B cell (primary cell): ENCODE results near the gene CD101. TPM values are rescaled to one million over a fixed set of nuclear protein-coding genes. Genes with fewer than 3 reads are reported as not detected.

Experiments used
- ATAC-seq: fragments of 200-7000 bp; cut with Tn5 transposase; one replicate; pipeline ENCODE4 v1.10.0; 2021; ENCODE audit warnings: low read depth, mild to moderate bottlenecking, moderate number of reproducible peaks, moderate library complexity
- CTCF ChIA-PET: fragments of 350-600 bp; sonication (Branson Sonifier 250); formaldehyde crosslinking; loops from one replicate; lab custom pipeline; 2021; ENCODE audit warnings: antibody characterized with exemption, inconsistent platforms; lab: Charles Lee
- POLR2A ChIA-PET: fragments of 350-600 bp; sonication (Branson Sonifier 250); formaldehyde crosslinking; loops from one replicate; lab custom pipeline; 2021; ENCODE audit warnings: antibody characterized with exemption; lab: Charles Lee
- DNase-seq: peaks from one replicate; pipeline ENCODE4 v3.0.0; 2013
- H2AFZ ChIP-seq: 2 replicates; pipeline ENCODE4 v1.6.1; 2012; ENCODE audit warnings: mild to moderate bottlenecking, low read depth, low read length; ENCODE audit not compliant: insufficient read depth, poor library complexity, severe bottlenecking
- H3K27ac ChIP-seq, 2 donors: 1 replicate in 1 of 2; 2 replicates in 1 of 2; pipeline ENCODE4 v1.5.1; 2012 to 2013; ENCODE audit warnings: low read length in 2 of 2, mild to moderate bottlenecking in 2 of 2, moderate library complexity in 1 of 2
- H3K27me3 ChIP-seq, 4 experiments: fragments of 200-600 bp in 1 of 4; sonication (generic) in 1 of 4; replicated peaks in 1 of 4; 1 replicate in 2 of 4; 2 replicates in 2 of 4; pipeline versions ENCODE4 v1.6.1 to v1.7.0; 2013 to 2016; ENCODE audit warnings: low read length in 3 of 4, mild to moderate bottlenecking in 2 of 4, mixed read lengths in 1 of 4, moderate library complexity in 1 of 4; ENCODE audit not compliant: insufficient read depth in 4 of 4, control insufficient read depth in 3 of 4; ENCODE audit errors: control extremely low read depth in 1 of 4
- H3K36me3 ChIP-seq, 2 experiments: replicated peaks in 1 of 2; 1 replicate in 1 of 2; 2 replicates in 1 of 2; pipeline versions ENCODE4 v1.6.1 to v1.7.1; 2013; ENCODE audit warnings: low read length in 1 of 2; ENCODE audit not compliant: insufficient read depth in 2 of 2, control insufficient read depth in 1 of 2; ENCODE audit errors: control extremely low read depth in 1 of 2, extremely low read depth in 1 of 2
- H3K4me1 ChIP-seq, 2 donors: fragments of 200-600 bp in 1 of 2; sonication (generic) in 1 of 2; 1 replicate in 1 of 2; 2 replicates in 1 of 2; pipeline versions ENCODE4 v1.5.1 to v1.6.1; 2013 to 2017; ENCODE audit warnings: low read length in 2 of 2; ENCODE audit not compliant: control insufficient read depth in 2 of 2, insufficient read depth in 2 of 2
- H3K4me2 ChIP-seq: replicated peaks from 2 replicates; pipeline ENCODE3; 2012; ENCODE audit warnings: mild to moderate bottlenecking, low read depth, low read length; ENCODE audit not compliant: poor library complexity, severe bottlenecking
- H3K4me3 ChIP-seq, 5 experiments: fragments of 200-600 bp in 1 of 5; sonication (generic) in 1 of 5; 1 replicate in 3 of 5; 2 replicates in 2 of 5; pipeline versions ENCODE4 v1.5.1 to v1.7.0; 2011 to 2016; ENCODE audit warnings: low read length in 4 of 5, mild to moderate bottlenecking in 4 of 5, low read depth in 2 of 5, control low read depth in 1 of 5, moderate library complexity in 1 of 5; ENCODE audit not compliant: insufficient read depth in 1 of 5; ENCODE audit errors: control extremely low read depth in 1 of 5, extremely low read depth in 1 of 5
- H3K79me2 ChIP-seq: fragments of 200-600 bp; sonication (generic); one replicate; pipeline ENCODE4 v1.6.0; 2016; ENCODE audit warnings: low read length; ENCODE audit not compliant: control insufficient read depth, insufficient read depth
- H3K9ac ChIP-seq: fragments of 200-600 bp; sonication (generic); 2 replicates; pipeline ENCODE4 v1.6.1; 2017; ENCODE audit warnings: mild to moderate bottlenecking, low read length, moderate library complexity
- H3K9me3 ChIP-seq, 3 donors: one replicate each; pipeline versions ENCODE4 v1.6.1 to v1.7.1; 2013; ENCODE audit warnings: low read length in 2 of 3; ENCODE audit not compliant: control insufficient read depth in 2 of 3, insufficient read depth in 1 of 3; ENCODE audit errors: control extremely low read depth in 1 of 3
- H4K20me1 ChIP-seq: 2 replicates; pipeline ENCODE4 v1.6.0; 2012; ENCODE audit warnings: mild to moderate bottlenecking, low read length; ENCODE audit not compliant: insufficient read depth, control insufficient read depth, poor library complexity, severe bottlenecking
- H3K27ac Mint-ChIP-seq: one replicate; pipeline ENCODE4 v1.8.0; 2021; ENCODE audit warnings: mixed read lengths
- H3K27me3 Mint-ChIP-seq: one replicate; pipeline ENCODE4 v1.8.0; 2021; ENCODE audit warnings: mixed read lengths
- H3K4me1 Mint-ChIP-seq: one replicate; pipeline ENCODE4 v1.8.0; 2021; ENCODE audit warnings: mixed read lengths
- H3K4me3 Mint-ChIP-seq: one replicate; pipeline ENCODE4 v1.8.0; 2021; ENCODE audit warnings: mixed read lengths
- H3K9me3 Mint-ChIP-seq: one replicate; pipeline ENCODE4 v1.8.0; 2022; ENCODE audit warnings: mixed read lengths; ENCODE audit not compliant: insufficient read depth
- EZH2 ChIP-seq: IDR thresholded peaks from 2 replicates; pipeline ENCODE4 v1.6.1; 2012; ENCODE audit warnings: borderline replicate concordance, low read depth, mild to moderate bottlenecking, moderate library complexity, low read length; ENCODE audit not compliant: insufficient read depth, poor library complexity, severe bottlenecking
- WGBS: methylation state at CpG from one replicate; pipeline ENCODE4 v1.1.5; 2013; ENCODE audit warnings: missing lambda C conversion rate; ENCODE audit not compliant: insufficient coverage; 5-methylcytosine and 5-hydroxymethylcytosine counted together
- intact Hi-C: fragments of 100-400 bp; cut with micrococcal nuclease; formaldehyde crosslinking; loops from one replicate; pipeline ENCODE4 v1.10.0; 2022
- polyA plus RNA-seq: library from polyadenylated mRNA; depleted of rRNA; stranded (reverse); fragments of >200 nt; gene quantifications from 2 replicates; pipeline ENCODE4 v1.2.3, GENCODE V29; 2012
- total RNA-seq, 2 donors: library from RNA; stranded (reverse); fragments of 120-200 nt in 1 of 2; gene quantifications; 1 replicate in 1 of 2; 2 replicates in 1 of 2; pipeline versions ENCODE4 v1.2.3 to v1.2.4, GENCODE V29; 2013 to 2022
- TF ChIP-seq, protein P1 (sequence below): fragments of 200-600 bp; IDR thresholded peaks from one replicate; pipeline ENCODE4 v1.8.0; 2022; ENCODE audit warnings: antibody characterized with exemption, mild to moderate bottlenecking

Gene CD101
- total and polyA plus RNA-seq, 2 donors (not counting 1 experiment from before 2014, with no cell fraction given), result 0.19 TPM; not detected in 1

DNA sequence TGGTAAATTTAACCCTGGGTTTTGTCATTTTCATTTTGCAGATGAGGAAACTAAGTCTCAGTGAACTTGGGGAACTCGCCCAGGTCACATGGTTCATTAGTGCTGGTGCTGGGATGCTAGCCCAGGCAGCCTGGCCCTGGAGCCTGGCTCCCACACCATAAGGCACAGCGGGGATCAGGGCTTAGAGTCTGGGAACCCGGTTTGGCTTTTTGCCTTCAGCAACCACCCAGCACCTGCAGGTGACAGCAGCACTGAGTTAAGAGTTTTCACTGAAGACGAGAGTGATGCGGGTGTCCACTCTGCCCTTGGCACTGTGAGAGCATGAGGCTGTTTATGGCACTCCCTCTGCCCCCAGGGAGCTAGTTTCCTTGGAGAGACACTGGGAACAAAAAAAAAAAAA is 18.4 kb upstream of the CD101 start:
- Mint-ChIP-seq H3K9me3 (no peaks in the 10 kb centered on the region), H3K27me3 (peaks cover 12% of the 10 kb centered on the region), H3K27ac (no peak overlapping the region), H3K4me1 (no peaks in the 10 kb centered on the region), H3K4me3 (no peak overlapping the region)
- Histone ChIP-seq H3K9ac (no peak overlapping the region), H3K4me3 (no peak overlapping the region), H3K36me3 (no peaks in the 10 kb centered on the region), H3K27ac (no peak overlapping the region), H3K4me1 (no peaks in the 10 kb centered on the region), H2AFZ (no peak overlapping the region), H3K79me2 (no peaks in the 10 kb centered on the region), H4K20me1 (no peaks in the 10 kb centered on the region), H3K9me3 (no peaks in the 10 kb centered on the region), H3K27me3 (peaks cover 0 to 2% (median 0%) of the 10 kb centered on the region in 4 experiments), H3K4me2 (no peak overlapping the region)
- 94% methylated on average over 5 of the region's 5 CpGs for WGBS
- POLR2A ChIA-PET, result no interaction called here
- CTCF ChIA-PET, result no interaction called here
- ATAC-seq, result no peak
- no peak for DNase-seq
- intact Hi-C loops, result no loop called here
- TF ChIP-seq EZH2, result no peak
- TF ChIP-seq, protein P1, sequence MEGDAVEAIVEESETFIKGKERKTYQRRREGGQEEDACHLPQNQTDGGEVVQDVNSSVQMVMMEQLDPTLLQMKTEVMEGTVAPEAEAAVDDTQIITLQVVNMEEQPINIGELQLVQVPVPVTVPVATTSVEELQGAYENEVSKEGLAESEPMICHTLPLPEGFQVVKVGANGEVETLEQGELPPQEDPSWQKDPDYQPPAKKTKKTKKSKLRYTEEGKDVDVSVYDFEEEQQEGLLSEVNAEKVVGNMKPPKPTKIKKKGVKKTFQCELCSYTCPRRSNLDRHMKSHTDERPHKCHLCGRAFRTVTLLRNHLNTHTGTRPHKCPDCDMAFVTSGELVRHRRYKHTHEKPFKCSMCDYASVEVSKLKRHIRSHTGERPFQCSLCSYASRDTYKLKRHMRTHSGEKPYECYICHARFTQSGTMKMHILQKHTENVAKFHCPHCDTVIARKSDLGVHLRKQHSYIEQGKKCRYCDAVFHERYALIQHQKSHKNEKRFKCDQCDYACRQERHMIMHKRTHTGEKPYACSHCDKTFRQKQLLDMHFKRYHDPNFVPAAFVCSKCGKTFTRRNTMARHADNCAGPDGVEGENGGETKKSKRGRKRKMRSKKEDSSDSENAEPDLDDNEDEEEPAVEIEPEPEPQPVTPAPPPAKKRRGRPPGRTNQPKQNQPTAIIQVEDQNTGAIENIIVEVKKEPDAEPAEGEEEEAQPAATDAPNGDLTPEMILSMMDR, result no peak

DNA sequence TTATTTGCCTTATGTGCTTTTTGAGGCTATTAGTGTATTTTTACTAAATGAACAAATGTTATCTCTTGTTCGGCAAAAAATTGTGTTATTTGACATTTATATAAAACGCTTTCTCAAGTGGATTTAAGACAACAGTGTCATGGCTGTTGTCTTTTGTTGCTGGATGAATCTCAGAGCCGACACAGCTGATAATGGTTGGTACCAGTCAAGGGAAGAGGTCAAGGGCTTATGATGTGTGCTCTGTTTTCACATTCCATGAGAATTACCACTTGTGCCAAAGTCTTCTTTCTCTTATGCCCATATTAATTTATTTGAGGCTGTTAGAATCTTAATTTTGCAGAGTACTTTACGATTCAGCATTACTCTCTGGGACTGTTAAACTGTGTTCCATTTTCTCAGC is 17.9 kb upstream of the CD101 start:
- Histone ChIP-seq H3K27ac (no peak overlapping the region), H3K9ac (no peak overlapping the region), H3K4me1 (no peaks in the 10 kb centered on the region), H3K4me3 (no peak overlapping the region), H3K79me2 (no peaks in the 10 kb centered on the region), H3K9me3 (no peaks in the 10 kb centered on the region), H2AFZ (no peak overlapping the region), H3K36me3 (no peaks in the 10 kb centered on the region), H3K27me3 (peaks cover 0 to 2% (median 0%) of the 10 kb centered on the region in 4 experiments), H4K20me1 (no peaks in the 10 kb centered on the region), H3K4me2 (no peak overlapping the region)
- intact Hi-C loops, result no loop called here
- ChIA-PET CTCF (no interaction called here), POLR2A (no interaction called here)
- Mint-ChIP-seq H3K9me3 (no peaks in the 10 kb centered on the region), H3K4me3 (no peak overlapping the region), H3K4me1 (no peaks in the 10 kb centered on the region), H3K27me3 (peaks cover 12% of the 10 kb centered on the region), H3K27ac (no peak overlapping the region)
- WGBS, result 100% methylated on average over 2 of the region's 4 CpGs
- no peak for DNase-seq
- no peak for TF ChIP-seq EZH2
- TF ChIP-seq, protein P1, result no peak
- ATAC-seq, result no peak
